Endodermal cell (in vitro differentiated cells): ENCODE data around the gene OR8B3. TPM values are rescaled to one million over a fixed set of nuclear protein-coding genes. Genes with fewer than 3 reads are reported as not detected.

Experiments
- DNase-seq: peaks from one replicate; pipeline ENCODE4 v3.0.0-alpha.2; 2017
- H3K27ac ChIP-seq: 2 replicates; pipeline ENCODE4 v1.5.1; 2013; ENCODE audit warnings: mild to moderate bottlenecking, low read depth, low read length, moderate library complexity
- H3K27me3 ChIP-seq: 2 replicates; pipeline ENCODE4 v1.6.1; 2013; ENCODE audit warnings: mild to moderate bottlenecking, low read length, moderate library complexity; ENCODE audit not compliant: insufficient read depth, control insufficient read depth, poor library complexity, severe bottlenecking
- H3K36me3 ChIP-seq: 2 replicates; pipeline ENCODE4 v1.7.0; 2013; ENCODE audit warnings: mild to moderate bottlenecking, low read length, moderate library complexity; ENCODE audit not compliant: control insufficient read depth, insufficient read depth
- H3K4me1 ChIP-seq: one replicate; pipeline ENCODE4 v1.7.0; 2013; ENCODE audit warnings: low read length; ENCODE audit not compliant: control insufficient read depth, insufficient read depth
- H3K4me3 ChIP-seq: 2 replicates; pipeline ENCODE4 v1.5.1; 2013; ENCODE audit warnings: mild to moderate bottlenecking, low read length, moderate library complexity
- H3K9ac ChIP-seq: 2 replicates; pipeline ENCODE4 v1.6.1; 2013; ENCODE audit warnings: mild to moderate bottlenecking, low read length, moderate library complexity; ENCODE audit not compliant: poor library complexity, severe bottlenecking; ENCODE audit errors: extremely low read depth
- H3K9me3 ChIP-seq: 2 replicates; pipeline ENCODE4 v1.6.1; 2013; ENCODE audit warnings: mild to moderate bottlenecking, low read length, moderate library complexity; ENCODE audit not compliant: control insufficient read depth
- H3K27ac Mint-ChIP-seq: 2 replicates; pipeline ENCODE4 v1.8.0; 2020; ENCODE audit warnings: mixed read lengths
- H3K27me3 Mint-ChIP-seq: 2 replicates; pipeline ENCODE4 v1.8.0; 2021; ENCODE audit warnings: mild to moderate bottlenecking, mixed read lengths; ENCODE audit not compliant: insufficient read depth
- H3K36me3 Mint-ChIP-seq: 2 replicates; pipeline ENCODE4 v1.8.0; 2020; ENCODE audit warnings: low read depth, mixed read lengths
- H3K4me1 Mint-ChIP-seq: 2 replicates; pipeline ENCODE4 v1.8.0; 2020; ENCODE audit warnings: mixed read lengths
- H3K4me3 Mint-ChIP-seq: 2 replicates; pipeline ENCODE4 v1.8.0; 2020; ENCODE audit warnings: mild to moderate bottlenecking, moderate library complexity, mixed read lengths
- H3K9me3 Mint-ChIP-seq: 2 replicates; pipeline ENCODE4 v1.8.0; 2020; ENCODE audit warnings: mild to moderate bottlenecking, mixed read lengths
- WGBS, 2 experiments: methylation state at CpG; one replicate each; pipeline versions ENCODE4 v1.1.5 to v1.1.7; 2013; ENCODE audit warnings: missing lambda C conversion rate in 2 of 2, mixed read lengths in 1 of 2; ENCODE audit not compliant: insufficient coverage in 1 of 2, insufficient read length in 1 of 2; 5-methylcytosine and 5-hydroxymethylcytosine counted together
- total RNA-seq, 2 donors: library from RNA; stranded (reverse); fragmentation: NEBNext Ultra II Directional in 1 of 2; extraction: Animal tissue kit (Norgen Biotek cat#: 25700) in 1 of 2; gene quantifications; 2 replicates in 1 of 2; 3 replicates in 1 of 2; pipeline ENCODE4 v1.2.1, GENCODE V29; 2021
- TF ChIP-seq, protein P1 (sequence below): fragments of 200-600 bp; sonication (generic); conservative IDR thresholded peaks from 2 replicates; pipeline ENCODE4 v1.5.0; 2021; ENCODE audit warnings: antibody characterized with exemption, mild to moderate bottlenecking

Gene OR8B3
- total RNA-seq, 2 donors from 2014 or later: not detected

DNA sequence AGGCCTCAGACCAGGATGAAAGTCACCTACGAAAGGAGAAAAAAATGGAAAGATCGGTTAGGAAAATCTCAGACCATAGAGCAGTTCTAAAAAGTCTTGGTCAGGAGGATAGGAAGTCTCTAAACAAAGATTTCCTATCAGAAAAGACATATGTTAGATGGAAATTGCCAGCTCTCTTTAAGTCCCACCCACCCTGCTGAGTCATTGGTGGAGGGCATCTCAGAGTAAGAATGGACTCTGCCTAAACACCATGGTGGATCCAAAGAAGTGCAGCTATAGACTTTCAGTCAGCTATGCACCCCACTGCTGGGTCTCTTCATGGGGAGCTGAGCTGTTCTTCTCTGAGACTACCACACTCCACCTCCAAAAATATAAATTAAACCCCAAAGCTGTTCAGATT is 18.2 kb downstream of the OR8B3 start:
- 92 to 100% methylated on average over 2 of the region's 2 CpGs for WGBS, 2 experiments
- H3K4me3 ChIP-seq: no peak overlapping the region
- no peak overlapping the region for H3K9ac ChIP-seq
- no peak for DNase-seq
- no peaks in the 10 kb centered on the region for H3K4me1 Mint-ChIP-seq
- H3K36me3 Mint-ChIP-seq: no peaks in the 10 kb centered on the region
- TF ChIP-seq, protein P1, sequence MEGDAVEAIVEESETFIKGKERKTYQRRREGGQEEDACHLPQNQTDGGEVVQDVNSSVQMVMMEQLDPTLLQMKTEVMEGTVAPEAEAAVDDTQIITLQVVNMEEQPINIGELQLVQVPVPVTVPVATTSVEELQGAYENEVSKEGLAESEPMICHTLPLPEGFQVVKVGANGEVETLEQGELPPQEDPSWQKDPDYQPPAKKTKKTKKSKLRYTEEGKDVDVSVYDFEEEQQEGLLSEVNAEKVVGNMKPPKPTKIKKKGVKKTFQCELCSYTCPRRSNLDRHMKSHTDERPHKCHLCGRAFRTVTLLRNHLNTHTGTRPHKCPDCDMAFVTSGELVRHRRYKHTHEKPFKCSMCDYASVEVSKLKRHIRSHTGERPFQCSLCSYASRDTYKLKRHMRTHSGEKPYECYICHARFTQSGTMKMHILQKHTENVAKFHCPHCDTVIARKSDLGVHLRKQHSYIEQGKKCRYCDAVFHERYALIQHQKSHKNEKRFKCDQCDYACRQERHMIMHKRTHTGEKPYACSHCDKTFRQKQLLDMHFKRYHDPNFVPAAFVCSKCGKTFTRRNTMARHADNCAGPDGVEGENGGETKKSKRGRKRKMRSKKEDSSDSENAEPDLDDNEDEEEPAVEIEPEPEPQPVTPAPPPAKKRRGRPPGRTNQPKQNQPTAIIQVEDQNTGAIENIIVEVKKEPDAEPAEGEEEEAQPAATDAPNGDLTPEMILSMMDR: no peak
- no peaks in the 10 kb centered on the region for H3K4me1 ChIP-seq
- no peak overlapping the region for H3K27ac Mint-ChIP-seq
- H3K27me3 ChIP-seq: no peaks in the 10 kb centered on the region
- H3K36me3 ChIP-seq: no peaks in the 10 kb centered on the region
- no peaks in the 10 kb centered on the region for H3K27me3 Mint-ChIP-seq
- H3K9me3 Mint-ChIP-seq: no peaks in the 10 kb centered on the region
- no peaks in the 10 kb centered on the region for H3K9me3 ChIP-seq
- H3K27ac ChIP-seq: no peak overlapping the region
- no peak overlapping the region for H3K4me3 Mint-ChIP-seq

DNA sequence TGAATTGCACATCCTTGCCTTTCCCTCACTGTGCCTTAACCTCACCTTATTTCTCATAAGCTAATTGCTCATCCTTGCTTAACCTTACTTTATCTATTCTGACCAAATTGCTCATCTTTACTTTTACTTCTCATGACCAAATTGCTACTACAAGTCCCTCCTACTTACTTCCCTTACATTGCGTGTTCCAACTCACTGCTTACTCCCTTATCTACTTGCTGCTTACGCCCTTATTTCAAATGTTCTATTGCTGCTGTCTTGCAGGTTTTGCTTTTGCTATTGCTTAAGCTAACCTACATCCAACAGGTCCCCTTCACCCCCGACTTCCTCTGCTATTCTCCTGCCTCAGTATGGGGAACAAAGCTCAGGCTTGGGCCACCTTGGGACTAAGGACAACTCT is 22.5 kb downstream of the OR8B3 start:
- DNase-seq: no peak
- Histone ChIP-seq H3K9ac (no peak overlapping the region), H3K36me3 (no peaks in the 10 kb centered on the region), H3K4me1 (no peaks in the 10 kb centered on the region), H3K9me3 (peaks cover 3% of the 10 kb centered on the region), H3K27me3 (no peaks in the 10 kb centered on the region), H3K27ac (no peak overlapping the region), H3K4me3 (no peak overlapping the region)
- Mint-ChIP-seq H3K27me3 (no peaks in the 10 kb centered on the region), H3K4me3 (no peak overlapping the region), H3K36me3 (no peaks in the 10 kb centered on the region), H3K4me1 (no peaks in the 10 kb centered on the region), H3K9me3 (no peaks in the 10 kb centered on the region), H3K27ac (no peak overlapping the region)
- WGBS, 2 experiments: 64 to 71% methylated on average over 2 to 3 of the region's 3 CpGs
- TF ChIP-seq, protein P1: no peak

DNA sequence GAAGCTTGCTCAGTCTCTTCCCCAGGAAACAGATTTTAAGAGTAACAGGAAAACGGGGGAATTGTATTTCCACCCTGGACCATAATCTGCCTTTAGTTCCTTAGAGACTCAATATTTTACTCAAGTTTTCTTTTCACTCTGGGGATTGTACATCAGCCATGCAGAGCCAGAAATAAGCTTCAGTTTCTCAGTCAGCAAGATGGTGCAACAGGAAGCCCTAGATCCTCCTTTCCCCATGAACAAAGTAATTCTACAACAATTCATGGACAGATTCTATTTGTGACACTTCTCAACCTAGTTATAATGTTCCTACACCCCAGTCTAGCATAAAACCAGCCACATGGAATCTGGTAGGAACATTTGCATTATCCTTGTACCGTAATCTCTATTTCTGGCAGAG is 39.3 kb downstream of the OR8B3 start:
- Histone ChIP-seq H3K9ac (no peak overlapping the region), H3K9me3 (no peaks in the 10 kb centered on the region), H3K4me1 (no peaks in the 10 kb centered on the region), H3K4me3 (no peak overlapping the region), H3K27me3 (no peaks in the 10 kb centered on the region), H3K27ac (no peak overlapping the region), H3K36me3 (no peaks in the 10 kb centered on the region)
- Mint-ChIP-seq H3K27me3 (peaks cover 3% of the 10 kb centered on the region), H3K27ac (no peak overlapping the region), H3K9me3 (peaks cover 2% of the 10 kb centered on the region), H3K4me1 (no peaks in the 10 kb centered on the region), H3K4me3 (no peak overlapping the region), H3K36me3 (no peaks in the 10 kb centered on the region)
- DNase-seq: no peak
- WGBS, 2 experiments: 74 to 92% methylated on average over 2 of the region's 2 CpGs
- TF ChIP-seq, protein P1: no peak
